HuH-7.5 (cell line): ENCODE data around the gene CFAP299.
"Not testable (repeated sequence)": the region's sequence is repeated elsewhere in the genome, so short reads cannot be mapped to it uniquely, and the experiment has no call there.

Source experiments
- DNase-seq: peaks from one replicate; pipeline ENCODE4 v3.0.0; 2011; ENCODE audit warnings: low spot score

Gene CFAP299

GRCh38 chr4:80610199-80610598 is 274.7 kb downstream of the CFAP299 start:
- no peak for DNase-seq

DNA sequence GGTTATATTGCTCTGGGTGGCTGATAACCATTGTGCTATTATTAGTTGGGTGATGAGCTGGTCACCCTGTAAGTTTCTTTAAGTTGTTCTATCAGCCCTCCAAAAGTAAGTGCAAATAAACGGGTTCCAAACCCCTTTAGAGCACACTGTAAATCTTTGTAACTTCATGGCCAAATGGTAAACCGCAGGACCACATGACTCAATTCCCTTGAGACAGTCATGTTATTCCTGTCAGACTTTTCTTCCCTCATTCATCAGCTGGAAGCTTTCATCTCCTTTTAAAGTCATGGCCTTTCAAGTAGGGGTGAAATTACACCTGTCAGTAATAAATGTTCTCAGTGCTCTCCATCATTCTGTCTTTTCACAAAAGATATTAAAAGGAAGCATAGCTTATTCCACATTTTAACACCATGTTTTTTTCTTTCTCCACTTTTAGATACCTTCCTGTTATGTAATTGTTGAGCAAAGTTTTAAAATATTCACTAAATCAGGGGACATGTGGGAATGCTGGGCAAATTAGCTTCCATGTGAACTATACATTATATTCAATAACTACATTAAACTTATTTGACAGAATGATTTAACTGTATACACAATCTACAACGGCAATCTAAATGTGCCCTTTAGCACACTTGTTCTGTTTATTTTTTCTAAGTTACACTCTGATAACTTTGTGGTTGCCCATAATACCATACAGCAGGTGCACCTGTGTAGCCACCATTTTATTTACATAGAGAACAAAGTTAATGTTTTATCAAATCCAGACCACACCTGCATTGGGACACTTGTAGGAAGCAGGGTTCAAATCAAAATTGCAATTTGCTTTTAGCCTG is 275.5 kb downstream of the CFAP299 start:
- DNase-seq = no peak

- DNase-seq = no peak
Measured at GRCh38 chr4:80611678-80611979, 276.1 kb downstream of the CFAP299 start.

- DNase-seq = no peak
Measured at GRCh38 chr4:80613470-80613869, 277.9 kb downstream of the CFAP299 start.

- DNase-seq = no peak
Measured at GRCh38 chr4:80614319-80614718, 278.8 kb downstream of the CFAP299 start.

- DNase-seq = no peak
Measured at GRCh38 chr4:80615099-80615498, 279.6 kb downstream of the CFAP299 start.

DNA sequence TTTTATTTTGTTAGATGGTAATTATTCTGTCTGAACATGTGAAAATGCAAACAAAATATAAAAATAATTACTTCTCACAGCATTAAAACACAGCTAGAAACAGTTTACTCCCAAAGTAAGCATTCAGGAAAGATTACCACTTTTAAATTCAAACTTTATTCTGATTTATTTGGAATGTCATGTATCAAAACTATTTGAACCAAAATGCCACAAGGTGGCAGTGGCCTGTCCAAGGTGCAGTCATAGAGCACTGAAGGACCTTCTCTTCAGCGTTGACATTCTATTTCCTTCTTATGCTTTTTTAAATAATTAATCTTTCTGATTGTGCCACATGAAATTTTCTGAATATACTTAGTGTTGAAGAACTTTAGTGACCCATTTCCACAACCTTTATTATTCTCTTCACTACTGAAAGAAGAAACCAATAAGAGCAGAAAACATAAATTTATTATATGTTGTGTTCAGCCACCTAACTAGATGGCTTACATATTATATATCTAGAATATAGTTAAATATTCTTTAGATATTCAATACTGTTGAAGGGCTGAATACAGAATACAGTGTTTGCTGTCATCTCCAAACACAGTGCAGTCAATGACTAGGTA is 283.6 kb downstream of the CFAP299 start:
- DNase-seq = no peak

- no peak for DNase-seq
Measured at GRCh38 chr4:80631861-80632260, 296.3 kb downstream of the CFAP299 start.

DNA sequence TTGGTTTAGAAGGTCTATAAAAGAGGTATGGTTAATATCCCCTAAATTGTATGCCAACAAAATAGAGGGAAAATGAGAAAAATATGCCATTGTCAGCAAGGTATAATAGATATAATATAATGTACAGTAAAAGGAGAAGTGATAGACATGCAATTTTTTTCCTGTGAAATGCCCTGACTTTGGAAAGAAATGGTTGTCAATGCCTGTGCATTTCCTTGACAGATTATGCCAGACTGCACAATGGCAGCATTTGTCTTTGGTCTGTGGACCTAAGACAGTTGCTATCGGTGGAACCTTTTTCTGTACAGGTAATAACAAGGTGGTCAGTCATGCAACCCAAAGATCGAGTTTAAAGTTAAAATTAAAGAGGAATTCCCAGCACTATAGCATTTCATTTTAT is 301.7 kb downstream of the CFAP299 start:
- DNase-seq = no peak

DNA sequence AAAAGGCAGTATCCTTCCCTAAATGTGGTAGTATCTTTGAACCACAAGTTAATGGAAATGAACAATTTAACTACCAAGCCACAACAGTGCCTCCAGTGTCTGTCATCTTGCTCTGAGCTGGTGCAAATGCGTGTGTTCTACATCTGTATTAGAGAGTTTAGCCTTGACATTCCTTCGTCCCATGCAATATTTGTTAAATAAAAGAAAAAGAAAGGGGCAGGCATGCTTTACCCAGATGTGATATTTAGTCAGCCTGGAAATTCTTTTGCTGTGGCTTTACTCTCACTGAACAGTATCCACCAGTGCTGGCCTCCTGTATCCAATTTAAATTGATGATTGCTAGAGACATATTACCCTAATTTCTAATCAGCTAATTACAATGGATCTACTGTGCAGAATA is 310.5 kb downstream of the CFAP299 start:
- DNase-seq = no peak

- DNase-seq = no peak
Measured at GRCh38 chr4:80655662-80656061, 320.1 kb downstream of the CFAP299 start.

- DNase-seq = not testable (repeated sequence)
Measured at GRCh38 chr4:80670118-80670517, 334.6 kb downstream of the CFAP299 start.

DNA sequence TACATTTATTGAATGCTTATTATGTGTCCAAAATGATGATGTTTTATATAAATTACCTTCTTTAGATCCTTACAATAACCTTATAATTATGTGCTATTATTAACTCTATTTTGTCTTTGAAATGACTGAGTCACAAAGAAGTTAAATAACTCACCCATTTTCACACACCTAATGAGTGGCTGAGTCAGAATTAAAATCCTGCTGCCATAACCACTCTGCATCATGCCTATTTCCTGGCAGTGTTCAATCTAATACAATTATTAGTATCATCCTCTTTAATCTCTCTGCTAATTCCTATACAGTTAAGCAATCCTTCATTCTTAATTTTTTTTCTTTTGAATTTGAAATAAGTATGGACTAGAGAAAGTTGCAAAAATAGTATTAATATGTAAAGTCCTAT is 342.9 kb downstream of the CFAP299 start:
- DNase-seq = no peak

DNA sequence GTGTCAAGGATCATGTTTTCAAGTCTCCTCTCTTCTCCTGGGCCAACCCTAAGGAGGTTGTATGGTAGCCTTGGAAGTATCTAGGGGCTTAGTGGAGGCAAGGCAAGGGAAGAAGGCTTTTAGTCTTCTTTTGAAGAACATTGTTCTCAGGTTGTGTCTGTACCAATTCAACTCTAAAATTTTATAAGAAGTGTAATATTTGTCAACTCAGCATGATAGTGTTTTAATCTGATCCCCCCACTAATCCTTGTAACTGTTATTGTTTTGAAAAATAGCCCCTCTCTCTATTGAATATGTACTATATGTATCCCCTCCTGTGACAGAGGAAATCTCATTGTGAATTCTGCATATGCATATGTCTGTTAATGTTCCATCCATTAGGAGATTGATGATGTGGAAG is 345.4 kb downstream of the CFAP299 start:
- no peak for DNase-seq

GRCh38 chr4:80685214-80685613 is 349.7 kb downstream of the CFAP299 start:
- DNase-seq = no peak

GRCh38 chr4:80687736-80688135 is 352.2 kb downstream of the CFAP299 start:
- not testable (repeated sequence) for DNase-seq

DNA sequence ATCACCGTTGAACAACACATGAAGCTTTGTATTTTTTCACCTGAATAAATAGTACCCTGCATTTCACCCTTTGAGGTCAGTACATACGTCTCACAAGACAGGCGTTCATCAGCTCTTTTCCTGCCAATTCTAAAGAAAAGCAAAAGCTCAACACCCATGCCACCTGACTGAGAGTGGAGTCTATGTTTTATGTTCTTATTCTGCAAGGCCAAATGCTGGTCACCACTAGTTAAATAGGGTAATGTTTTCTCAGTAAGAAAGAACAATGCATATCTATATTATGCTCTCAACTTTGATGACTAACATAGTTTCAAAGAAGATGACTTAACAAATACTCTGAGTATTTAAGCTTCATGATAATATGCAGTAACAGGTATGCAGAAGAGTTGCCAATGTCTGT is 358.6 kb downstream of the CFAP299 start:
- DNase-seq = no peak

GRCh38 chr4:80705311-80705710 is 369.8 kb downstream of the CFAP299 start:
- DNase-seq = no peak

DNA sequence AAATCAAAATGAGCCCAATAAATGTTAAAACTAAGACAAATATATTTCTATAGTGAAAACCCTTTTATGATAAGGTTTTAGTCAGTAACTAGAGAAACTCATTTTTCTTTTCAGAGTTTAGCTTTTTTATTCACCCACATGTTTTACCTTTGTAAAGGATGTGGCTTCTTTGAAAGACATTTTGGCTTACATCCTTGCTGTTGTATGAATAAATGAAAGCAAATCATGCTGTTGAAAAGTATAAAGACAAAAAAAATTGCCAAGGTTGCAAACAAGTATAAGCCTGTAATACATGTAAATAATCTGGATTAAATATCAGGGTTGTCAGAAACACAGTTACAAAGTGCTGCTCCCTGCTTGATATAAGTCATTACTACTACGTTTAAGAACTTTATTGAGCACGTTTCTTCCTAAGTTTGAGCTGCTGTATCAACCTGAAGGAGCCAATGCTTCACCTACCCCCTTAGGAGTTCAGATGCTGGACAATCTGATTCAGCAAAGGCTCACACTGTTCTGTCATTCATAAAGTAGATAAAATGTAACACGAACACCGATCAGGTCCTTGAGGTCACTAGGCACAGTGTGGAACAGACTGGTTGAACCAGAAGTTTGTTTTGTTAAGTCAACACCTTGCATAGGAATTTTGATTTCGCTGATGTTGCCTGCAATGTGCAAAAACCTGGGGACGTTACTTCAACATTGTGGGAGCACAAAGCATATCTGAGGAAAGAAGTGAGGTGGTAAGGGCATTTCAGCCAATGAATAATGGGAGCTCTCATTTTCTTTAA is 373.7 kb downstream of the CFAP299 start:
- no peak for DNase-seq

GRCh38 chr4:80710748-80711451 is 375.4 kb downstream of the CFAP299 start:
- DNase-seq = no peak

DNA sequence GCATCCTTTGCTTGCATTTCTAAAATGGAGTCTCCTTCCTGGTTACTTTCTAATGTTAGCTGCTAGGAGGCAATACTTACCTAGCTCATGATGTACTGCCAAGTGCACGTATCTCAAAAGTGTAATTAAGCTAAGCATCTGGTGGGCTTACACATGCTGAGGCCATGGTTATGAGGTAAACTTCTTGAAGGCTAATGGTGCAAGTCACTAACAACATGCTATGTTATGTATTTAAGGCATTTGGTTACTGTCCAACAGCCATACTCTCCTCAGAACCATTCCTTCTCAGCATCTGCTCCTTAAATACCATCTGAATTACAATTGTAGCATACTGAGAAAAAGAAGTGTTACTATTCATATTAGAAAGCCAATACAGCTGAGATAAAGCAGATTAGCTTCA is 376.4 kb downstream of the CFAP299 start:
- no peak for DNase-seq

GRCh38 chr4:80713409-80713808 is 377.9 kb downstream of the CFAP299 start:
- DNase-seq = no peak

DNA sequence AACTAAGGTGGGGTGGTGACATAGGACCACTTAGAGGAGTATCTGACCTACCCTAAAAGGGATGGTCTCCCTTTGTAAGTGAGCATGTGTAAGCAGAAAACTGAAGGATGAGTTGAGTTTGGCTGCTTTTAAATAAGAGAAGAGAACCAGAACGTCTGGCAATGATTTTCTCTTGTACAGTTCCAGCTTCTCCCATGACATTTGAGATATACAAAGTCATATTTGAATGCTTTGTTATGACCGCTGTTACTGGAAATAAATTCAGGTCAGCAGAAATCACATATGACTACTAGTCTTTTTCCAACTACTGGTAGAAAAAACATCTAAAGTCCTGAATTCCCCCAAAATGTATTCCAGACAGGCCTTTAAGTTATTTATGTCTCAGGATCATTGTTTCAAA is 381.7 kb downstream of the CFAP299 start:
- DNase-seq = no peak
